DOHH2 (cell line): ENCODE data around the gene GARIN5B.
"Not testable (repeated sequence)": the region's sequence is repeated elsewhere in the genome, so short reads cannot be mapped to it uniquely, and the experiment has no call there.

ENCODE experiments used
- EZH2phosphoT487 ChIP-seq: fragments of 200-600 bp; sonication (generic); IDR thresholded peaks from 2 replicates; pipeline ENCODE4 v1.6.1; 2017; ENCODE audit warnings: borderline replicate concordance, mild to moderate bottlenecking, antibody characterized with exemption, low read length, moderate library complexity, mixed read lengths
- TF ChIP-seq, protein P1 (sequence below): fragments of 200-600 bp; sonication (generic); IDR thresholded peaks from one replicate; pipeline ENCODE4 v1.5.1; 2014; ENCODE audit warnings: antibody characterized with exemption, mild to moderate bottlenecking, low read depth, low read length; ENCODE audit not compliant: poor library complexity, severe bottlenecking

DNA sequence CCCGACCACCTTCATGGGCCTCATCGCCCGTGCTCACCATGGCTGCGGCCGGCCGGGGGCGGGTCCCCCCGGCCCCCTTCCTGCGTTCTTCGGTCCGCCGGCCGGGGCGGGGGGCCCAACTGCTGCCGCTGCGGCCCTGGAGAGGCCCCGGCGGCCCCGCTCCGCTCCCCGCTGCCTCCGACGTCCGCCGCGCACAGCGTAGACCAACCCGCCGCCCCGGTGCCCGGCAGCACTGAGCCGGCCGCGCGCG is 44.4 kb upstream of the GARIN5B start, which contains the start of gene UBE2S:
- TF ChIP-seq, protein P1, sequence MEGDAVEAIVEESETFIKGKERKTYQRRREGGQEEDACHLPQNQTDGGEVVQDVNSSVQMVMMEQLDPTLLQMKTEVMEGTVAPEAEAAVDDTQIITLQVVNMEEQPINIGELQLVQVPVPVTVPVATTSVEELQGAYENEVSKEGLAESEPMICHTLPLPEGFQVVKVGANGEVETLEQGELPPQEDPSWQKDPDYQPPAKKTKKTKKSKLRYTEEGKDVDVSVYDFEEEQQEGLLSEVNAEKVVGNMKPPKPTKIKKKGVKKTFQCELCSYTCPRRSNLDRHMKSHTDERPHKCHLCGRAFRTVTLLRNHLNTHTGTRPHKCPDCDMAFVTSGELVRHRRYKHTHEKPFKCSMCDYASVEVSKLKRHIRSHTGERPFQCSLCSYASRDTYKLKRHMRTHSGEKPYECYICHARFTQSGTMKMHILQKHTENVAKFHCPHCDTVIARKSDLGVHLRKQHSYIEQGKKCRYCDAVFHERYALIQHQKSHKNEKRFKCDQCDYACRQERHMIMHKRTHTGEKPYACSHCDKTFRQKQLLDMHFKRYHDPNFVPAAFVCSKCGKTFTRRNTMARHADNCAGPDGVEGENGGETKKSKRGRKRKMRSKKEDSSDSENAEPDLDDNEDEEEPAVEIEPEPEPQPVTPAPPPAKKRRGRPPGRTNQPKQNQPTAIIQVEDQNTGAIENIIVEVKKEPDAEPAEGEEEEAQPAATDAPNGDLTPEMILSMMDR: not testable (repeated sequence)
- TF ChIP-seq EZH2phosphoT487: not testable (repeated sequence)
